ENCODE measurements around the gene CCDC71L.

Gene CCDC71L

GRCh38 chr7:106625678-106626301 is 35.2 kb downstream of the CCDC71L start:
- DNase-seq (ENCODE audit: low read depth), result no peak

GRCh38 chr7:106623853-106624252 is 37.1 kb downstream of the CCDC71L start:
- no peak for DNase-seq (ENCODE audit: low read depth)

- no peak for DNase-seq (ENCODE audit: low read depth)
Measured at GRCh38 chr7:106623315-106623660, 37.7 kb downstream of the CCDC71L start.

GRCh38 chr7:106622654-106623314 is 38.2 kb downstream of the CCDC71L start:
- DNase-seq (ENCODE audit: low read depth), result no peak

- no peak for DNase-seq (ENCODE audit: low read depth)
Measured at GRCh38 chr7:106621393-106622132, 39.4 kb downstream of the CCDC71L start.

GRCh38 chr7:106620676-106621075 is 40.3 kb downstream of the CCDC71L start:
- DNase-seq (ENCODE audit: low read depth), result no peak

GRCh38 chr7:106620034-106620433 is 40.9 kb downstream of the CCDC71L start:
- no peak for DNase-seq (ENCODE audit: low read depth)

GRCh38 chr7:106619213-106619612 is 41.7 kb downstream of the CCDC71L start:
- no peak for DNase-seq (ENCODE audit: low read depth)

GRCh38 chr7:106618480-106618879 is 42.5 kb downstream of the CCDC71L start:
- DNase-seq (ENCODE audit: low read depth), result no peak

GRCh38 chr7:106617860-106618259 is 43.1 kb downstream of the CCDC71L start:
- DNase-seq (ENCODE audit: low read depth), result no peak

GRCh38 chr7:106616708-106617051 is 44.3 kb downstream of the CCDC71L start:
- DNase-seq (ENCODE audit: low read depth), result no peak

GRCh38 chr7:106615808-106616707 is 44.9 kb downstream of the CCDC71L start:
- no peak for DNase-seq (ENCODE audit: low read depth)

GRCh38 chr7:106614751-106615150 is 46.2 kb downstream of the CCDC71L start:
- DNase-seq (ENCODE audit: low read depth), result no peak

GRCh38 chr7:106613848-106614560 is 47.0 kb downstream of the CCDC71L start:
- no peak for DNase-seq (ENCODE audit: low read depth)

- DNase-seq (ENCODE audit: low read depth), result no peak
Measured at GRCh38 chr7:106613279-106613678, 47.7 kb downstream of the CCDC71L start.

GRCh38 chr7:106612432-106612831 is 48.5 kb downstream of the CCDC71L start:
- no peak for DNase-seq (ENCODE audit: low read depth)

GRCh38 chr7:106611911-106612310 is 49.0 kb downstream of the CCDC71L start:
- no peak for DNase-seq (ENCODE audit: low read depth)

- DNase-seq (ENCODE audit: low read depth), result no peak
Measured at GRCh38 chr7:106610996-106611886, 49.7 kb downstream of the CCDC71L start.

- no peak for DNase-seq (ENCODE audit: low read depth)
Measured at GRCh38 chr7:106609416-106609815, 51.5 kb downstream of the CCDC71L start.

GRCh38 chr7:106608661-106609060 is 52.3 kb downstream of the CCDC71L start:
- DNase-seq (ENCODE audit: low read depth), result no peak
